ENCODE measurements around the gene SUSD2. TPM values are rescaled to one million over a fixed set of nuclear protein-coding genes. Genes with fewer than 3 reads are reported as not detected.
"Not testable (repeated sequence)": the region's sequence is repeated elsewhere in the genome, so short reads cannot be mapped to it uniquely, and the experiment has no call there.

The SUSD2 gene
- polyA plus RNA-seq, 1 donor from 2014 or later, result not detected

DNA sequence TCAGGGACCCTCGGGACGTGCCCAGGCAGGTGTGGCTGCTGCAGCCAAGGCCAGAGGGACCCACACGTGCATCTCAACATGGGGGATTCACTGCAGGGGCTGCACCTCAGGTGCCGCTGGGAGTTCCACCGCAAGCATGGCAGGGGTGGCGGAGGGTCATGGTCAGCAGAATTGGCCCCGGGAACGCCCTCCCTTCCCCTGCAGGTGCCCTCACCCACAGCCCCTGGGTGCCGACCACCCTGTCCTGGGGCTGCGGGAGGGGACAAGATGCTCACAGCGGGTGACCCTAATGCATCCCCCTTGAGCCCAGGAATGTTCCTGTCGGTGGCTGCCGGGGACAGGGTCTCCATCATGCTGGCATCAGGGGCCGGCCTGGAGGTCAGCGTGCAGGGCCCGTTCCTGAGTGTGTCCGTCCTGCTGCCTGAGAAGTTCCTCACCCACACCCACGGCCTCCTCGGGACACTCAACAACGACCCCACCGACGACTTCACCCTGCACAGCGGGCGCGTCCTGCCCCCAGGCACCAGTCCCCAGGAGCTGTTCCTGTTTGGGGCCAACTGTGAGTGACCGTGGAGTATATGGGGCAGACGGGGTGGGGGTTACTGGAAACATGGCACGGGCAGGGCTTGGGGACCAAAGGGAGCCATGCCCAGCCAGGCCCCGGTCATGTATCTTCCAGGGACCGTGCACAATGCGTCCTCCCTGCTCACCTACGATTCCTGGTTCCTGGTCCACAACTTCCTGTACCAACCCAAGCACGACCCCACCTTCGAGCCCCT, 5.8 kb downstream of the SUSD2 start:
- no peaks in the 10 kb centered on the region for H3K27me3 Mint-ChIP-seq
- H3K4me1 Mint-ChIP-seq, result no peaks in the 10 kb centered on the region
- peaks cover 2% of the 10 kb centered on the region for H3K36me3 Mint-ChIP-seq

DNA sequence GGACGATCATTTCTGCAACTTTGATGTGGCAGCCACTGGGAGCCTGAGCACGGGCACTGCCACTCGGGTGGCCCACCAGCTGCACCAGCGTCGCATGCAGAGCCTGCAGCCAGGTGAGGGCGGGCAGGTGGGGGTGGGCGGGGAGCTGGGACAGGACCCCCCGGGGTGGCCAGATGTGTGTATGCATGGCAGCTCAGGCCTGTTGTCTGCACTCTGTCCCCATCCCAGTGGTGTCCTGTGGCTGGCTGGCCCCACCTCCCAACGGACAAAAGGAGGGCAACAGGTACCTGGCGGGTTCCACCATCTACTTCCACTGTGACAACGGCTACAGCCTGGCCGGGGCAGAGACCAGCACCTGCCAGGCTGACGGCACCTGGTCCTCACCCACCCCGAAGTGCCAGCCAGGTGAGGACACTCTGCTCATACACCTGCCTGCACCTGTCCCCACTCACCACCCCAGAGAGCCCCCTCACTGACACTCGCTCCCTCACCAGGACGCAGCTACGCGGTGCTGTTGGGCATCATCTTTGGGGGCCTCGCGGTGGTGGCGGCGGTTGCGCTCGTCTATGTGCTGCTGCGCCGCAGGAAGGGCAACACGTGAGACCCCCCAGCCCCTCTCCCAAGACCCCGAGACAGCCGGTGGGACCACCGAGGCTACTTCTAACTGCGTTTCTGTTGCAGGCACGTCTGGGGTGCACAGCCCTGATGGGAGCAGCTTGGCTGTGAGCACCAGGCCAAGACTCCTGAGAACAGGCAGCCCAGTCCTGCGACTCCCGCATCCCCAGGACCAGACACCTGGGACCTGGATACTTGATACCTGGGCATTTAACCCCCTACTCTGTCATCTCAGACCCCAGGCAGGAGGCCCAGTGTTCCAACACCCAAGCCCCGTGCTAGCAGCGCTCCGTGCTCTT, 6.7 kb downstream of the SUSD2 start:
- H3K36me3 Mint-ChIP-seq, result peaks cover 2% of the 10 kb centered on the region
- H3K4me1 Mint-ChIP-seq, result no peaks in the 10 kb centered on the region
- H3K27me3 Mint-ChIP-seq, result no peaks in the 10 kb centered on the region
- no peak overlapping the region for H3K27ac Mint-ChIP-seq
- no peak overlapping the region for H3K4me3 Mint-ChIP-seq
- H3K9me3 Mint-ChIP-seq, result no peaks in the 10 kb centered on the region

More for the DNA sequence above, 5.8 kb downstream of the SUSD2 start:
- Mint-ChIP-seq H3K27ac (no peak overlapping the region), H3K4me3 (no peak overlapping the region), H3K9me3 (no peaks in the 10 kb centered on the region)

GRCh38 chr22:24188705-24189248, 7.5 kb downstream of the SUSD2 start:
- Mint-ChIP-seq H3K36me3 (peaks cover 2% of the 10 kb centered on the region), H3K4me1 (no peaks in the 10 kb centered on the region), H3K27ac (peak overlapping the region in 1 of 3 donors; percentile 50)

DNA sequence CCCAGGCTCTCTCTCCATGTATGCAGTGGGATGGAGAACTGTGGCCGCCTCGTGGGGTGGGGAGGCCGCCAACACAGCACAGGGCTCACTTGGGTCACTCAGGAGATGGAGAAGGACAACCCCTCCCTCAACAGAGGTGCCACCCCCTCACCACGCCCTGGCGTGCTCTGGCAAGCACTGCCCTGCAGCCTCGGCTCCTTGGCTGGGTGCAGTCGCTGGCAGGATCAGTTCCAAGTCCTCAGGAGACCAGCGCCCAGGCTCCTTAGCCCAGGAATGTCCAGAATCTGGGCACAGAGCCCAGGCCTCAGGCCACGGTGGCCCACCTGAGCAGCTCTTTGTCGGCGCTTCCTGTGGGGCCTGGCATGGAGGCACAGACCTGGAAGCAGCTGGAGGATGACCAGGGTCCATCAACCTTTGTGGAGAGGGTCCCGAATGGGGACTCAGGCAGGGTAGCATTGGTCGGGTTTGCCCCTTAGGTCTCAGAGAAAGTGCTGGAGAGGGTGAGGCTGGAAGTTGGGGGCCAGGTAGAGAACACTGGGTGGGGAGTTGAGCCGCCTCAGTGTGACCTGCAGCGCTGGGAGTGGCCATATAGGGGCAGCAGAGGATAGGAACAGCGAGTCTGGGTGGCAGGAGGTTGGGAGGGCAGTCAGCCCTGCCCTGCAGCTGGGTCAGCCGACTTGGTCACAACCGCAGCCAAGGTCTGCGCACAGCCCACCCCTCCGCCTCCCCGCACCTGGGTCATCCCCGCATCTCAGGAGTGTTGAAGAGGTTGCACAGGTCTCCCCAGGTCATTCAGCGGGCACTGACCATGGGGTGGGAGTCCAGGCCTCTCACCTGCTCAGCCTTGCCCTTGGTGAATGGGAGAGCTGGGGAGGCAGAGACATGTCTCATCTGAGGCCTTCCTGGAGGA, 8.2 kb downstream of the SUSD2 start:
- H3K27ac Mint-ChIP-seq, result peak overlapping the region in 1 of 3 donors; percentile 50
- H3K27me3 Mint-ChIP-seq, result no peaks in the 10 kb centered on the region
- no peak overlapping the region for H3K4me3 Mint-ChIP-seq
- H3K9me3 Mint-ChIP-seq, result no peaks in the 10 kb centered on the region
- no peaks in the 10 kb centered on the region for H3K4me1 Mint-ChIP-seq
- H3K36me3 Mint-ChIP-seq, result peaks cover 2% of the 10 kb centered on the region

More at GRCh38 chr22:24188705-24189248, 7.5 kb downstream of the SUSD2 start:
- no peaks in the 10 kb centered on the region for H3K27me3 Mint-ChIP-seq
- no peak overlapping the region for H3K4me3 Mint-ChIP-seq
- no peaks in the 10 kb centered on the region for H3K9me3 Mint-ChIP-seq

GRCh38 chr22:24190159-24190540, 8.9 kb downstream of the SUSD2 start:
- H3K4me1 Mint-ChIP-seq, result no peaks in the 10 kb centered on the region
- no peak overlapping the region for H3K4me3 Mint-ChIP-seq
- H3K9me3 Mint-ChIP-seq, result no peaks in the 10 kb centered on the region
- no peak overlapping the region for H3K27ac Mint-ChIP-seq
- no peaks in the 10 kb centered on the region for H3K27me3 Mint-ChIP-seq
- peaks cover 2% of the 10 kb centered on the region for H3K36me3 Mint-ChIP-seq

- H3K4me3 Mint-ChIP-seq, result no peak overlapping the region
- H3K27ac Mint-ChIP-seq, result no peak overlapping the region
- H3K36me3 Mint-ChIP-seq, result peaks cover 2% of the 10 kb centered on the region
- H3K4me1 Mint-ChIP-seq, result no peaks in the 10 kb centered on the region
- H3K9me3 Mint-ChIP-seq, result no peaks in the 10 kb centered on the region
- no peaks in the 10 kb centered on the region for H3K27me3 Mint-ChIP-seq
Measured at GRCh38 chr22:24190596-24191208, 9.4 kb downstream of the SUSD2 start.

DNA sequence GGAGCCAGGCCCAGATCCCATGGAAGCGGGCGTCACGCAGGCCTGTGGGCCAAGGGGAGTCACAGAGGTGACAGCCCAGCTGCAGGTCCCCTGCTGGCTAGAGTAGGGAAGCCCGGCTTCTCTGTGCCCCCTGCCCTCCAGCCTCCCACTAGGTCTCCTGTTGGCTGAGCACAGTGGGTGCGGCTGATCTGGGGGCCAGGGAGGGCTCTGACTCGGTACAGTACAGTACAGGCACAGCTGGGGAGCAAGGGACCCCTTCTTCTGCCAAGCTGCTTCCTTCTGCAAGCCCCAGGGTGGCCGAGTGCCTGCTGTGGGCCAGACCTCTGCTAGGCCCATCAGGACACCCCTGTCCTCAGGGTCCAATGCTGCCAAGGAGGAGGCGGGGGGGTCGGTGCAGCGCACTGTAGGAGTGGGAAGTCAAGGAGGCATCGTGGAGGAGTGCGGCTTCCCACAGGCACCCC, 10.1 kb downstream of the SUSD2 start:
- Mint-ChIP-seq H3K27me3 (no peaks in the 10 kb centered on the region), H3K4me3 (no peak overlapping the region), H3K4me1 (no peaks in the 10 kb centered on the region), H3K9me3 (no peaks in the 10 kb centered on the region), H3K27ac (no peak overlapping the region), H3K36me3 (peaks cover 2% of the 10 kb centered on the region)

DNA sequence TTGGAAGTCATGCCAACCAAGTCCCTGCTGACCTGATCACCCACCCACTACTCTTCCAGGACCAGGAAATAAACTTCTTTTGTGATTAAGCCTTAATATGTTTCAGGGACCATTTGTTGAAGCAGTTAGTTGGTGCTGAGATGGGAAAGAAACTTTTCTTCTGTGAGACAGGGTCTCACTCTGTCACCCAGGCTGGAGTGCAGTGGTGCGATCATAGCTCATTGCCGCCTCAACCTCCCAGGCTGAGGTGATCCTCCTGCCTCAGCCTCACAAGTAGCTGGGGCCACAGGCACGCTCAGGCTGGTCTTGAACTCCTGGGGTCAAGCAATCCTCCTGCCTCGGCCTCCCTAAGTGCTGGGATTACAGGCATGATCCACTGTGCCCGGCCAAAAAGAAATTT, 10.6 kb downstream of the SUSD2 start:
- H3K9me3 Mint-ChIP-seq, result peaks cover 0 to 1% (median 0%) of the 10 kb centered on the region in 3 donors
- H3K27ac Mint-ChIP-seq, result no peak overlapping the region
- no peak overlapping the region for H3K4me3 Mint-ChIP-seq

GRCh38 chr22:24198682-24199052, 17.4 kb downstream of the SUSD2 start:
- peaks cover 6 to 8% (median 7%) of the 10 kb centered on the region in 3 donors for H3K4me1 Mint-ChIP-seq

More for the DNA sequence above, 10.6 kb downstream of the SUSD2 start:
- Mint-ChIP-seq H3K27me3 (no peaks in the 10 kb centered on the region), H3K4me1 (no peaks in the 10 kb centered on the region), H3K36me3 (peaks cover 2% of the 10 kb centered on the region)

GRCh38 chr22:24200619-24201212, 19.4 kb downstream of the SUSD2 start:
- Mint-ChIP-seq H3K9me3 (peaks cover 0 to 1% (median 0%) of the 10 kb centered on the region in 3 donors), H3K27me3 (peaks cover 7% of the 10 kb centered on the region), H3K27ac (no peak overlapping the region), H3K36me3 (no peaks in the 10 kb centered on the region), H3K4me1 (peaks cover 10 to 13% (median 12%) of the 10 kb centered on the region in 3 donors), H3K4me3 (no peak overlapping the region)

More at GRCh38 chr22:24198682-24199052, 17.4 kb downstream of the SUSD2 start:
- H3K27ac Mint-ChIP-seq, result no peak overlapping the region
- H3K4me3 Mint-ChIP-seq, result no peak overlapping the region
- no peaks in the 10 kb centered on the region for H3K36me3 Mint-ChIP-seq
- peaks cover 3% of the 10 kb centered on the region for H3K27me3 Mint-ChIP-seq
- H3K9me3 Mint-ChIP-seq, result peaks cover 0 to 1% (median 0%) of the 10 kb centered on the region in 3 donors

- H3K36me3 Mint-ChIP-seq, result no peaks in the 10 kb centered on the region
- no peak overlapping the region for H3K27ac Mint-ChIP-seq
- H3K4me1 Mint-ChIP-seq, result peaks cover 16 to 20% (median 19%) of the 10 kb centered on the region in 3 donors
- H3K9me3 Mint-ChIP-seq, result no peaks in the 10 kb centered on the region
- H3K27me3 Mint-ChIP-seq, result peaks cover 7% of the 10 kb centered on the region
- H3K4me3 Mint-ChIP-seq, result no peak overlapping the region
Measured at GRCh38 chr22:24201681-24202614, 20.7 kb downstream of the SUSD2 start.

- H3K4me1 Mint-ChIP-seq, result peaks cover 18 to 20% (median 18%) of the 10 kb centered on the region in 3 donors
- H3K27ac Mint-ChIP-seq, result not testable (repeated sequence)
Measured at GRCh38 chr22:24203856-24204255, 22.6 kb downstream of the SUSD2 start.

More at GRCh38 chr22:24203856-24204255, 22.6 kb downstream of the SUSD2 start:
- H3K4me3 Mint-ChIP-seq, H3K36me3 Mint-ChIP-seq, H3K27me3 Mint-ChIP-seq, H3K9me3 Mint-ChIP-seq: not testable (repeated sequence)

All from IgD-negative memory B cell (primary cell).